NCI-H2081 (cell line): Measurements from ENCODE around the gene RNF157.
"Not testable (repeated sequence)": the region's sequence is repeated elsewhere in the genome, so short reads cannot be mapped to it uniquely, and the experiment has no call there.

Experiments used
- DNase-seq, 2 experiments: peaks; one replicate each; lab custom pipeline; 2025; lab: John Stamatoyannopoulos, UW

RNF157 gene

GRCh38 chr17:76254275-76254674 lies 14.0 kb upstream of the RNF157 start:
- DNase-seq: no peak

GRCh38 chr17:76253841-76254240 lies 13.5 kb upstream of the RNF157 start:
- no peak for DNase-seq

GRCh38 chr17:76252967-76253766 lies 12.9 kb upstream of the RNF157 start:
- DNase-seq: not testable (repeated sequence)

GRCh38 chr17:76252040-76252954 lies 12.0 kb upstream of the RNF157 start:
- no peak for DNase-seq

GRCh38 chr17:76251478-76252039 lies 11.3 kb upstream of the RNF157 start:
- DNase-seq: no peak

- DNase-seq: no peak
Measured at GRCh38 chr17:76250141-76250540, 9.8 kb upstream of the RNF157 start.

- no peak for DNase-seq
Measured at GRCh38 chr17:76248013-76248782, 7.9 kb upstream of the RNF157 start.

GRCh38 chr17:76247304-76247703 lies 7.0 kb upstream of the RNF157 start:
- no peak for DNase-seq

GRCh38 chr17:76246080-76247066 lies 6.1 kb upstream of the RNF157 start:
- no peak for DNase-seq

- DNase-seq: not testable (repeated sequence)
Measured at GRCh38 chr17:76244721-76245120, 4.4 kb upstream of the RNF157 start.

- DNase-seq: no peak
Measured at GRCh38 chr17:76243826-76244679, 3.8 kb upstream of the RNF157 start.

GRCh38 chr17:76241691-76242255 lies 1.5 kb upstream of the RNF157 start:
- DNase-seq: no peak

GRCh38 chr17:76241204-76241538 lies 878 bp upstream of the RNF157 start:
- no peak for DNase-seq

- no peak for DNase-seq
Measured at GRCh38 chr17:76239538-76240274, 587 bp downstream of the RNF157 start.

GRCh38 chr17:76238847-76239537 lies 1.3 kb downstream of the RNF157 start:
- no peak for DNase-seq

- DNase-seq: no peak
Measured at GRCh38 chr17:76237859-76238313, 2.4 kb downstream of the RNF157 start.

- DNase-seq: no peak
Measured at GRCh38 chr17:76236603-76237002, 3.7 kb downstream of the RNF157 start.

- DNase-seq: no peak
Measured at GRCh38 chr17:76235883-76236282, 4.4 kb downstream of the RNF157 start.
